ENCODE data around the gene PLD3. TPM values are rescaled to one million over a fixed set of nuclear protein-coding genes. Genes with fewer than 3 reads are reported as not detected.
A peak's percentile ranks its signal among the peaks of the same experiment; 100 is the strongest.

Gene PLD3
- total RNA-seq, 2 donors from 2014 or later = 155 to 162 TPM

DNA sequence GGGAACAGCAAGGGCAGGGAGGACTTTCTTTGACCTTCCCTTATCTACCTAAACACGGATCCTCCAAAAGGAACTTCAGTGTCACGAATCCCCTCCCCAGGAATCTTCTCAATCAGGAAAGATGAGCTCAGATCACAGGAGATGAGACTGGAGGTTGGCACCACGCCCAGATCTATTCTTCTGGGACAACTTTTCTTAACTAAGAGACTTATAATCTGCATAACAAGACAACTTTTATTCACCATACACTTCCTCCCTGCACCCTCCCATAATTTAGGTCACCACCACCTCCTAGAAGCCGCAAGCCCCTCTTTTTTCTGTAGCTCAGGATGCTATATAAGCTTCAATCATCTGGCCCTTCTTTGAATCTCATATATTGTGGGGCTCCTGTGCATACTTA is 44.2 kb upstream of the PLD3 start:
- Histone ChIP-seq H3K27ac (peak overlapping the region in 3 of 4 donors; percentile 38 to 53 (median 43)), H3K9me3 (no peaks in the 10 kb centered on the region), H3K4me3 (no peak overlapping the region), H3K4me1 (peaks cover 8% of the 10 kb centered on the region), H3K27me3 (no peaks in the 10 kb centered on the region), H3K36me3 (replicated peaks in 1 of 2; ENCODE audit: insufficient read depth in 1 of 2, low read depth in 2 of 2) (no peaks in the 10 kb centered on the region)
- TF ChIP-seq, protein P1, sequence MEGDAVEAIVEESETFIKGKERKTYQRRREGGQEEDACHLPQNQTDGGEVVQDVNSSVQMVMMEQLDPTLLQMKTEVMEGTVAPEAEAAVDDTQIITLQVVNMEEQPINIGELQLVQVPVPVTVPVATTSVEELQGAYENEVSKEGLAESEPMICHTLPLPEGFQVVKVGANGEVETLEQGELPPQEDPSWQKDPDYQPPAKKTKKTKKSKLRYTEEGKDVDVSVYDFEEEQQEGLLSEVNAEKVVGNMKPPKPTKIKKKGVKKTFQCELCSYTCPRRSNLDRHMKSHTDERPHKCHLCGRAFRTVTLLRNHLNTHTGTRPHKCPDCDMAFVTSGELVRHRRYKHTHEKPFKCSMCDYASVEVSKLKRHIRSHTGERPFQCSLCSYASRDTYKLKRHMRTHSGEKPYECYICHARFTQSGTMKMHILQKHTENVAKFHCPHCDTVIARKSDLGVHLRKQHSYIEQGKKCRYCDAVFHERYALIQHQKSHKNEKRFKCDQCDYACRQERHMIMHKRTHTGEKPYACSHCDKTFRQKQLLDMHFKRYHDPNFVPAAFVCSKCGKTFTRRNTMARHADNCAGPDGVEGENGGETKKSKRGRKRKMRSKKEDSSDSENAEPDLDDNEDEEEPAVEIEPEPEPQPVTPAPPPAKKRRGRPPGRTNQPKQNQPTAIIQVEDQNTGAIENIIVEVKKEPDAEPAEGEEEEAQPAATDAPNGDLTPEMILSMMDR (IDR thresholded peaks at IDR 0.05) = no peak
- no peak for TF ChIP-seq POLR2A (IDR thresholded peaks at IDR 0.05)
- ATAC-seq (peak; percentile 13), DNase-seq (no peak)
- intact Hi-C loops (cut with DNase I) = no loop called here
- 53% methylated on average over 4 of the region's 4 CpGs for WGBS, 2 donors

DNA sequence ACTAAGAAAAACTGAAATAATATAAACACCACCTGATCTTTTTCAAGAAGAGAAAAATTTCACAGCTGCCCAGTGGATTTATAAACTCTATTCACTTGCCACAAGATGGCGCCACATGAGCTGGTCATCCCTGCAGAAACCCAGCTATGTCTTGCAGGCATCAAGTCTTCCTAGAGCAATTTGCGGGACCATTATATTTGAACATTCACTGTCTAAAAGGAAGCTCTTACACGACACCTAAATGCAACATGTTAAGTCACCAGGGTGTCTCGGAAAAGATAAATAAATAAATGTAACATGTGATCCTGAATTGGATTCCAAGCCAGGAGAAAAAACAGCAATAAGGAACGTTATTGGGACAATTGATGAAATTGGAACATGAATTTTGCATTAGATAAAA is 43.1 kb upstream of the PLD3 start:
- intact Hi-C loops (cut with DNase I) = no loop called here
- WGBS, 2 donors = 4 to 6% methylated on average over 5 of the region's 5 CpGs

DNA sequence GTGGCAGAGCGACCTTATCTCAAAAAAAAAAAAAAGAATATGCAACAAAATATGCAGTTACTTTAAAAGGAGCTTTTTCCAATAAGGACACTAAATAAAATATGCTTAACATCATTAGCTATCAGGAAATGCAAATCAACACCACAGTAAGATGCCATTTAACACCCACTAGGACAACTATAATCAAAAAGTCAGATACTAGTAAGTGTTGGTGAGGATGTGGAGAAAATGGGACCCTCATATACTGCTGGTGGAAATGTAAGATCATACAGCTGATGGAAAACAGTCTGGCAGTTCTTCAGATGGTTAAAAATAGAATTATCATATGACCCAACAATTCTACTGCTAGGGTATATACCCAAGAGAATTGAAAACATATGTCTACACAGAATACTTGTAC is 38.8 kb upstream of the PLD3 start:
- H3K27ac ChIP-seq = no peak overlapping the region
- H3K9me3 ChIP-seq = no peaks in the 10 kb centered on the region
- peaks cover 5% of the 10 kb centered on the region for H3K4me1 ChIP-seq
- DNase-seq (no peak), ATAC-seq (no peak)
- intact Hi-C loops (cut with DNase I) = no loop called here
- 86 to 100% methylated on average over 1 of the region's 1 CpG for WGBS, 2 donors
- TF ChIP-seq, protein P1 (IDR thresholded peaks at IDR 0.05) = no peak
- H3K4me3 ChIP-seq = no peak overlapping the region
- no peaks in the 10 kb centered on the region for H3K27me3 ChIP-seq
- no peaks in the 10 kb centered on the region for H3K36me3 ChIP-seq (replicated peaks in 1 of 2; ENCODE audit: insufficient read depth in 1 of 2, low read depth in 2 of 2)

More for the DNA sequence above, 43.1 kb upstream of the PLD3 start:
- H3K4me1 ChIP-seq = peaks cover 8% of the 10 kb centered on the region
- ATAC-seq (peak; percentile 64), DNase-seq (peak; percentile 75 to 83 (median 80))
- TF ChIP-seq, protein P1 (IDR thresholded peaks at IDR 0.05) = peak; percentile 52 to 73 (median 69)
- TF ChIP-seq POLR2A (IDR thresholded peaks at IDR 0.05) = no peak
- no peak overlapping the region for H3K27ac ChIP-seq
- no peaks in the 10 kb centered on the region for H3K36me3 ChIP-seq (replicated peaks in 1 of 2; ENCODE audit: insufficient read depth in 1 of 2, low read depth in 2 of 2)
- H3K9me3 ChIP-seq = no peaks in the 10 kb centered on the region
- H3K4me3 ChIP-seq = no peak overlapping the region
- H3K27me3 ChIP-seq = no peaks in the 10 kb centered on the region

DNA sequence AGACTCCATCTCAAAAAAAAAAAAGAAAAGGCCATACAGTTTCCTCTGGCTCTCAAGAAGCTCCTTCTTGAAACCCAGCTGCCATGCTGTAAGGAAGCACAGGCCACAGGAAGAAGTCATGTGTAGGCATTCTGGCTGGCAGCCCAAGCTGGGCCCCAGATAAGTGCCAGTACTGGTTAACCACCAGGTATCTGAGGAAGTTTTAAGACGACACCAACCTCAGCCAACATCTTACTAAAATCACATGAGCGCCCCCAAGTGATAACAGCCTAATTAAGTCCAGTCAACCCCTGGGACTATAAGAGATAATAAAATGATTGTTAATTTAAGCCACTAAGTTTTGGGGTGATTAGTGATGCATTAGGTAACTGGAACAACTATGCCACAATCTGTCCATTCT is 36.0 kb upstream of the PLD3 start:
- Histone ChIP-seq H3K27ac (no peak overlapping the region), H3K4me3 (no peak overlapping the region), H3K4me1 (no peaks in the 10 kb centered on the region), H3K36me3 (replicated peaks in 1 of 2; ENCODE audit: insufficient read depth in 1 of 2, low read depth in 2 of 2) (no peaks in the 10 kb centered on the region), H3K9me3 (no peaks in the 10 kb centered on the region), H3K27me3 (no peaks in the 10 kb centered on the region)
- 80 to 95% methylated on average over 2 of the region's 2 CpGs for WGBS, 2 donors
- no peak for TF ChIP-seq POLR2A (IDR thresholded peaks at IDR 0.05)
- TF ChIP-seq, protein P1 (IDR thresholded peaks at IDR 0.05) = no peak
- no peak for DNase-seq
- no peak for ATAC-seq
- intact Hi-C loops (cut with DNase I) = no loop called here

DNA sequence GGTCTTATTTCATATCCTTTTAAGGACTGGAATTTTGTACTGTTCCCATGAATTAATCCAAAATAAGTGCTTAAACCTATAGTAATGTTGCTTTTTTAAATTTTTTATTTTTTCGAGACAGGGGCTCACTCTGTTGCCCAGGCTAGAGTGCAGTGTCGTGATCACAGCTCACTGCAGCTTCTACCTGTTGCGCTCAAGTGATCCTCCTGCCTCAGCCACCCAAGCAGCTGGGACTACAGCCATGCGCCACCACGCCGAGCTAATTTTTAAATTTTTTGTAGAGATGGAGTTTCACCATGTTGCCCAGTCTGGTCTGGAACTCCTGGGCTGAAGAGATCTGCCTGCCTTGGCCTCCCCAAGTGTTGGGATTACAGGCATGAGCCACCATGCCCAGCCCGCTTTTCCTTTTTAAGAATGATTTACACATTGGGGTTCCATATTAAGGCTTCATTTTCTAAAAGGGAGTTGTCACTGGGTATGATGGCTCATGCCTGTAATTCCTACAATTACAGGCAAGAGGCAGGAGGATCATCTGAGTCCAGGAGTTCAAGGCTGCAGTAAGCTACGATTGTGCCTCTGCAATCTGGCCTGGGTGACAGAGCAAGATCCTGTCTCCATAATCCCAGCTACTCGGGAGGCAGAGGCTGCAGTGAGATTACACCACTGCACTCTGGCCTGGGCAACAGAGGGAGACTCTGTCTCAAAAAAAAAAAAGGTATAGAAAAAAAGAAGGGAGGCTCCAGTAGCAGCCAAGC is 35.1 kb upstream of the PLD3 start:
- no peaks in the 10 kb centered on the region for H3K27me3 ChIP-seq
- no peaks in the 10 kb centered on the region for H3K36me3 ChIP-seq (replicated peaks in 1 of 2; ENCODE audit: insufficient read depth in 1 of 2, low read depth in 2 of 2)
- H3K4me3 ChIP-seq = no peak overlapping the region
- no peak for ATAC-seq
- intact Hi-C loops (cut with DNase I) = no loop called here
- no peak for DNase-seq
- no peaks in the 10 kb centered on the region for H3K9me3 ChIP-seq
- no peak for TF ChIP-seq POLR2A (IDR thresholded peaks at IDR 0.05)
- TF ChIP-seq, protein P1 (IDR thresholded peaks at IDR 0.05) = no peak
- H3K27ac ChIP-seq = no peak overlapping the region
- 92 to 94% methylated on average over 9 of the region's 9 CpGs for WGBS, 2 donors
- H3K4me1 ChIP-seq = no peaks in the 10 kb centered on the region

Data from body of pancreas (tissue), 4 donors.